Body of pancreas (tissue), 4 donors: ENCODE results near the gene CLHC1. TPM values are rescaled to one million over a fixed set of nuclear protein-coding genes. Genes with fewer than 3 reads are reported as not detected.
"Not testable (repeated sequence)": the region's sequence is repeated elsewhere in the genome, so short reads cannot be mapped to it uniquely, and the experiment has no call there.

Experiments
- ATAC-seq: fragments of 150-250 bp; one replicate; pipeline ENCODE4 v1.9.1; 2016
- DNase-seq, 4 donors: peaks; one replicate each; pipeline ENCODE4 v3.0.0-alpha.2; 2019
- H3K27ac ChIP-seq, 4 donors: fragments of 200-600 bp; sonication (generic); 1 replicate in 3 of 4; 2 replicates in 1 of 4; pipeline versions ENCODE4 v1.5.1 to v1.6.1; 2016 to 2019; ENCODE audit warnings: mild to moderate bottlenecking in 1 of 4, mixed read lengths in 1 of 4, moderate library complexity in 1 of 4
- H3K27me3 ChIP-seq, 2 donors: fragments of 200-600 bp; sonication (generic); one replicate each; pipeline ENCODE4 v1.6.0; 2016; ENCODE audit warnings: mild to moderate bottlenecking in 1 of 2
- H3K36me3 ChIP-seq, 2 donors: fragments of 200-600 bp; sonication (generic); replicated peaks in 1 of 2; 2 replicates each; pipeline ENCODE4 v1.5.1; 2016; ENCODE audit warnings: low read depth in 2 of 2; ENCODE audit not compliant: insufficient read depth in 1 of 2
- H3K4me1 ChIP-seq: fragments of 200-600 bp; sonication (generic); one replicate; pipeline ENCODE4 v1.6.0; 2016
- H3K4me3 ChIP-seq, 2 donors: fragments of 200-600 bp; sonication (generic); 1 replicate in 1 of 2; 2 replicates in 1 of 2; pipeline ENCODE4 v1.5.1; 2016 to 2019
- H3K9me3 ChIP-seq, 3 donors: fragments of 200-600 bp; sonication (generic); 1 replicate in 2 of 3; 2 replicates in 1 of 3; pipeline ENCODE4 v1.5.1; 2016
- POLR2A ChIP-seq, 3 donors: fragments of 450-650 bp; IDR thresholded peaks; one replicate each; pipeline ENCODE4 v1.6.1; 2016; ENCODE audit warnings: antibody characterized with exemption in 3 of 3, mild to moderate bottlenecking in 2 of 3
- WGBS, 2 donors: methylation state at CpG; one replicate each; pipeline ENCODE4 v1.1.5; 2017; 5-methylcytosine and 5-hydroxymethylcytosine counted together
- intact Hi-C: fragments of 100-400 bp; cut with DNase I; formaldehyde crosslinking; loops from one replicate; pipeline ENCODE4 v1.15.1; 2023
- total RNA-seq, 2 donors: library from RNA; depleted of rRNA; stranded (reverse); fragments of >200 nt; gene quantifications; one replicate each; pipeline ENCODE4 v1.1.0, GENCODE V29; 2016
- TF ChIP-seq, protein P1 (sequence below), 7 experiments: fragments of 450-650 bp in 4 of 7; fragments of 200-600 bp in 3 of 7; sonication (generic) in 3 of 7; IDR thresholded peaks; one replicate each; pipeline ENCODE4 v1.5.1; 2016 to 2019; ENCODE audit warnings: antibody characterized with exemption in 7 of 7

CLHC1 gene
- total RNA-seq, 2 donors from 2014 or later = 3.3 to 19.7 TPM

DNA sequence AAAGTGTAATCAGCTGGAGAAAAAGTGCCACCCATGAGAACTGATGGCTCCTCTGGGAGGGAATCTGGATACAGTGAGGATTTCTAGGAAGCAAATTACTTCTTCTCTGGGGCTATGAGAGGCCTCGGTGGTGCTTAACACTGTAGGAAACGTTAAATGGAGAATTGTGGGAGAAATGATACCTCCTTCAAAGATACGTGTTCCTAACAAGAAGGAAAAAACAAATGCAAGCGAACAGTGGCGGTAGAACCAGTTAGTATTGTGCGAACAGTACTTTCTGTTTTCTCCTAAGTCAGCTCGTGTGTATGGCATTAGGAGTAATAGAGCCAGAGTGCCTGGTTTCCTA lies 37.5 kb upstream of the CLHC1 start:
- TF ChIP-seq POLR2A (IDR thresholded peaks at IDR 0.05) = no peak
- TF ChIP-seq, protein P1, sequence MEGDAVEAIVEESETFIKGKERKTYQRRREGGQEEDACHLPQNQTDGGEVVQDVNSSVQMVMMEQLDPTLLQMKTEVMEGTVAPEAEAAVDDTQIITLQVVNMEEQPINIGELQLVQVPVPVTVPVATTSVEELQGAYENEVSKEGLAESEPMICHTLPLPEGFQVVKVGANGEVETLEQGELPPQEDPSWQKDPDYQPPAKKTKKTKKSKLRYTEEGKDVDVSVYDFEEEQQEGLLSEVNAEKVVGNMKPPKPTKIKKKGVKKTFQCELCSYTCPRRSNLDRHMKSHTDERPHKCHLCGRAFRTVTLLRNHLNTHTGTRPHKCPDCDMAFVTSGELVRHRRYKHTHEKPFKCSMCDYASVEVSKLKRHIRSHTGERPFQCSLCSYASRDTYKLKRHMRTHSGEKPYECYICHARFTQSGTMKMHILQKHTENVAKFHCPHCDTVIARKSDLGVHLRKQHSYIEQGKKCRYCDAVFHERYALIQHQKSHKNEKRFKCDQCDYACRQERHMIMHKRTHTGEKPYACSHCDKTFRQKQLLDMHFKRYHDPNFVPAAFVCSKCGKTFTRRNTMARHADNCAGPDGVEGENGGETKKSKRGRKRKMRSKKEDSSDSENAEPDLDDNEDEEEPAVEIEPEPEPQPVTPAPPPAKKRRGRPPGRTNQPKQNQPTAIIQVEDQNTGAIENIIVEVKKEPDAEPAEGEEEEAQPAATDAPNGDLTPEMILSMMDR (IDR thresholded peaks at IDR 0.05) = no peak
- peak overlapping the region in 1 of 2 donors; percentile 73 for H3K4me3 ChIP-seq
- 40 to 50% methylated on average over 7 of the region's 7 CpGs for WGBS, 2 donors
- H3K4me1 ChIP-seq = peaks cover 17% of the 10 kb centered on the region
- H3K27ac ChIP-seq = peak overlapping the region in 3 of 4 donors; percentile 78 to 90 (median 78)
- H3K27me3 ChIP-seq = no peaks in the 10 kb centered on the region
- no peaks in the 10 kb centered on the region for H3K9me3 ChIP-seq
- no peak for ATAC-seq
- DNase-seq = no peak
- intact Hi-C loops = no loop called here
- H3K36me3 ChIP-seq = peaks cover 0 to 4% of the 10 kb centered on the region in 2 donors

DNA sequence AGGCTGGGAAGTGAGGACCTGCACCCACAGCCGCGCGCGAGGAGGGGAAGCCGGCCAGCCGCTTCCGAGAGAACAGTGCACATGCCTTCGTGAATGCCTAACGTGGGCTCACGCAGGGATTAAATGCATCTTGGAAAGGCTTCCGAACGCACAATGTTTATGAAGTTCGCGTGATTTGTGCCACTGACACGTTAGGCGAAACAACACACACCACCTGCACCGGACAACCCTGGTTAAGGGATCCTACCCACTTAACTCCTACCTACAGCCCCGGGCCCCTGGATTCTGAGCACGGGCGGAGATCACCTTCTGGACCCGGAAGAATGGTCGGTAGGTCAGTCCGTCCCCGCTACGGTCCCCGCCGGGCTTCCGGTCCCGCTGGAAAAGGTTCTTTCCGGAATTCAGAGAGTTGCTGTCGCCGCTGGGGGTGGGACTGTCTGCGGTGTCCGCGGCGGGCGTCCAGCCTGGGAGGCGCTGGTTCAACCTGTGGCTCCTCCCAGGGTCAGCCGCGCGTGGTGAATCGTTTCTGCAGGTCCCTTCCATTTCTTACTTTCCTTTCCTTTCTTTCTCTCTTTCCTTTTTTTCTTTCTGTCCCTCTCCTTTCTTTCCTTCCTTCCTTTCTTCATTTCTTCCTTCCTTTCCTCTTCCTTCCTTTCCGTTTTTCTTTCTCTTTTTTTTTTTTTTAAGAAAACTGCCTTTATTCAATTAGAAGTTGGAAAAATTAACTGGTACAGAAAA lies 37.0 kb upstream of the CLHC1 start, which contains the start of gene MTIF2:
TSS of gene MTIF2 (minus strand) at position 325 of the 738 bp plus-strand sequence. CDS start 5,373 bp downstream, outside the sequence.
- peaks cover 17% of the 10 kb centered on the region for H3K4me1 ChIP-seq
- H3K4me3 ChIP-seq = peak within 1 kb of the TSS; percentile 57 to 73
- H3K27me3 ChIP-seq = no peaks in the 10 kb centered on the region
- no peaks in the 10 kb centered on the region for H3K9me3 ChIP-seq
- peak; percentile 94 to 97 (median 97) for DNase-seq
- ATAC-seq = peak; percentile 100
- peak within 1 kb of the TSS; percentile 63 to 90 (median 78) for H3K27ac ChIP-seq
- TF ChIP-seq, protein P1 (IDR thresholded peaks at IDR 0.05) = peak in 4 of 7 experiments; percentile 41 to 53 (median 47)
- TF ChIP-seq POLR2A (IDR thresholded peaks at IDR 0.05) = peak; percentile 30 to 89 (median 80)
- 0 to 1% methylated on average over 30 to 43 of the region's 43 CpGs for WGBS, 2 donors
- H3K36me3 ChIP-seq = peaks cover 0 to 4% of the 10 kb centered on the region in 2 donors
- intact Hi-C loops = no loop called here

DNA sequence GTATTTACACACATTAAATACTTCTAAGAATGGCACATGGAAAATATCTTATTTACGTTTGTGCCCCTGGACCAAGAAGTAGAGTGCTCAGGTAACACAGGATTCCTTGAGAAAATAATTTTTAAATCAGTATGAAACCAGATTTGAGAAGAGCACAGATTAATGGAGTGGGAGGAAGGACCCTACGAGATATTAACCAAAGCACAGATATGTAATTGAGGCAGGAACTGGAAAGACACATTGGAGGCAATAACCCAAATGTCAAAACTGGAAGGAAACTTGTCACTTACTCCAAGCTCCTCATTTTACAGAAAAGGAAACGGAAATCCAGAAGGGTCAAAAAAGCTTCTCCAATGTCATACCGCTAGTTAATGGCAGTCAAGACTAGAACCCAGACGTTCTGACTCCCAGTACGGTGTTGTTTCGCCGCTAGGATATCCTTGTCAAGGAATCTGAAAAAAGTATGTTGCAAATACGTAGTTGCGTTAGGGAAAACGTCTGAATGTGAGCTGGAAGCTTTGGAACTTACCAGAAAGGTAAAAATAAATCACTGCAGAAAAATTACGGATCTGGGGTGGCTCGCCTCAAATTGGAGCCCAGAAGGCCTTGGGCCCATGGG lies 36.3 kb upstream of the CLHC1 start:
- Histone ChIP-seq H3K27ac (peak overlapping the region in 3 of 4 donors; percentile 78 to 90 (median 78)), H3K9me3 (no peaks in the 10 kb centered on the region), H3K27me3 (no peaks in the 10 kb centered on the region), H3K4me3 (peak overlapping the region; percentile 57 to 73), H3K36me3 (peaks cover 0 to 4% of the 10 kb centered on the region in 2 donors), H3K4me1 (peaks cover 17% of the 10 kb centered on the region)
- intact Hi-C loops = no loop called here
- WGBS, 2 donors = 4 to 7% methylated on average over 13 of the region's 13 CpGs
- TF ChIP-seq POLR2A (IDR thresholded peaks at IDR 0.05) = no peak
- TF ChIP-seq, protein P1 (IDR thresholded peaks at IDR 0.05) = no peak
- DNase-seq (no peak), ATAC-seq (no peak)

DNA sequence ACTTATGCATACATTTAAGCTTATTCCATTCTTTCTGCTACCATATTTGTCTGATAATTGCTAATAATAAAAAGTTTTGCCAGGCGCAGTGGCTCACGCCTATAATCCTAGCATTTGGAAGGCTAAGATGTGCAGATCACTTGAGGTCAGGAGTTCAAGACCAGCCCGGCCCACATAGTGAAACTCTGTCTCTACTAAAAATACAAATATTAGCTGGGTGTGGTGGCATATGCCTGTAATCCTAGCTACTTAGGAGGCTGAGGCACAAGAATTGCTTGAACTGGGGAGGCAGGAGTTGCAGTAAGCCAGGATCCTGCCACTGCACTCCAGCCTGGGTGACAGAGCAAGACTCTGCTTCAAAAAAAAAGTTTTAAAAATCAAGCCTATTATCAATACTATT lies 27.5 kb upstream of the CLHC1 start:
- DNase-seq, H3K27ac ChIP-seq, ATAC-seq, H3K4me1 ChIP-seq, intact Hi-C loops, H3K9me3 ChIP-seq, H3K4me3 ChIP-seq, H3K27me3 ChIP-seq: not testable (repeated sequence)
- 90 to 92% methylated on average over 3 of the region's 3 CpGs for WGBS, 2 donors
- H3K36me3 ChIP-seq = peaks cover 4 to 18% of the 10 kb centered on the region in 2 donors

DNA sequence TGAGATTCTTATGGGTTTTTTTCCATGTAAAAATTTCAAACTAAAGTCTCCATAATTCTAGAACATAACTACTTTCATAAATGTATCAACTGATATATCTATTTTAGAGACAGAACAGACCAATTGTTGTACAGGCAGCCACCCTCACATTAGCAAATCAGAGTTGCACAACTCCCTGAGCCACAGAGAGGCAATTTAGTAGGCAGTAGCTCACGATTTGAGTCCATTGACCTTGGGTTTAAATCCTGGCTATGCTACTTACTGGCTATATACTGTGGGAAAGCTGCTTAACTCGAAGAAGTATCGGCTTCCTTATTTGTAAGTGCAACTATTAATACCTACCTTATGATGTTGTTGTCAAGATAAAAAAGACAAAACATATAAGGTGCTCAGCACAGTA lies 20.7 kb upstream of the CLHC1 start:
- WGBS, 2 donors = 67 to 73% methylated on average over 3 of the region's 3 CpGs

More for the DNA sequence above, 20.7 kb upstream of the CLHC1 start:
- H3K36me3 ChIP-seq = peaks cover 0 to 16% of the 10 kb centered on the region in 2 donors
- no peaks in the 10 kb centered on the region for H3K9me3 ChIP-seq
- H3K27me3 ChIP-seq = no peaks in the 10 kb centered on the region
- TF ChIP-seq POLR2A (IDR thresholded peaks at IDR 0.05) = no peak
- intact Hi-C loops = no loop called here
- ATAC-seq (no peak), DNase-seq (no peak)
- no peaks in the 10 kb centered on the region for H3K4me1 ChIP-seq
- no peak overlapping the region for H3K4me3 ChIP-seq
- H3K27ac ChIP-seq = no peak overlapping the region
